Fibroblast of skin of left quadriceps (primary cell): ENCODE data around the gene OR7G2.
"Not testable (repeated sequence)": the region's sequence is repeated elsewhere in the genome, so short reads cannot be mapped to it uniquely, and the experiment has no call there.

ENCODE experiments used
- DNase-seq, 2 experiments: peaks; one replicate each; pipeline ENCODE4 v3.0.0-alpha.2; 2013; ENCODE audit warnings: low read depth in 2 of 2

OR7G2 gene

DNA sequence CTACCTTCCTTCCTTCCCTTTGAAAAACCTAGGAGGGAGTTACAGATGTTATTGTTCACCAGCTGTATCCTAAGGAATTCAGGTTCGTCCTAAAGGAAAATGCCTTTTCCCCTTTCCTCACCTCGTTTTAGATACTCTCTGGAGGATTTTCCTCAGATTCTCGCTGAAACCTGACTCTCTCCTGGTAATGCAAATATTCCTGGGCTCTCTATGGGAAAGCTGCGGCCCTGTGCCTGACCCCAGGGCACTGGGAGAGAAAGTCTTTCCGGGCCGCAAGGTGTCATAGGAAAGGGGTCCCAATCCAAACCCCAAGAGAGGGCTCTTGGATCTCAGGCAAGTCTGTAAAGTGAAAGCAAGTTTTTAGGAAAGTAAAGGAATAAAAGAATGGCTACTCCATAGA lies 33.5 kb downstream of the OR7G2 start:
- no peak for DNase-seq

DNA sequence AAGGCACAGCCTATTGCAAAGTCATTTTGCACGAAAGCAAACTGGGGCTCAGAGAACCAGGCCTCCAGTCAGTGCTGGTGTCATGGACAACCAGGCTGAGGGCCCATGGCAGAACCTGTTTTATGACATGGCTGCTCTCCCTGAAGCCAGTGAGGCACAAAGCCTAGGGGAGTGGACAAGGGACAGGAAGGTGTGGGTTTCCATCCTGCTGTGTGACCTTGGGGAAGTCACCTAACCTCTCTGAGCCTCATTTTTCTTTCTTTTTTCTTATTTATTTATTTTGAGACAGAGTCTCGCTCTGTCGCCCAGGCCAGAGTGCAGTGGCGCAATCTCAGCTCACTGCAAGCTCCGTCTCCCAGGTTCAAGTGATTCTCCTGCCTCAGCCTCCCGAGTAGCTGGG lies 35.6 kb downstream of the OR7G2 start:
- DNase-seq, result not testable (repeated sequence)

DNA sequence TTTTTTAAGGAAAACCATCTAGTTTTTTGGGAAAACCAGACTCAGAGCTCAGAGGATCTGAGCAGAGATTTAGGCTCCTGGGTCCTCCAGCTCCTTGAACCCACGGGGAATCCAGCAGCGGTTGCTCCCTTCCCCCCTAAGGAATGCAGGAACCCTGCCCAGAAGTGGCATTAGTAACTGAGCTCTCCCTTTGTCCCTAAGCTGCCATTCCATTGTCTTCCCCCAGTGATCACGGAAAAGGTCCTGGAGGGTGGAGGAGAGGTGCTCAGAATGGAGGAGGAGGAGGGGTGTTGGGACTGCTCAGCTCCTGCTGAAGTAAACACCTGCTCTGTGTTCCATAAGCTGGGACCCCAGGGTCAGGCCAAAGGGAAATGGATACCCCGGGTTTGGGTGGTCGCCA lies 37.2 kb downstream of the OR7G2 start:
- no peak for DNase-seq

DNA sequence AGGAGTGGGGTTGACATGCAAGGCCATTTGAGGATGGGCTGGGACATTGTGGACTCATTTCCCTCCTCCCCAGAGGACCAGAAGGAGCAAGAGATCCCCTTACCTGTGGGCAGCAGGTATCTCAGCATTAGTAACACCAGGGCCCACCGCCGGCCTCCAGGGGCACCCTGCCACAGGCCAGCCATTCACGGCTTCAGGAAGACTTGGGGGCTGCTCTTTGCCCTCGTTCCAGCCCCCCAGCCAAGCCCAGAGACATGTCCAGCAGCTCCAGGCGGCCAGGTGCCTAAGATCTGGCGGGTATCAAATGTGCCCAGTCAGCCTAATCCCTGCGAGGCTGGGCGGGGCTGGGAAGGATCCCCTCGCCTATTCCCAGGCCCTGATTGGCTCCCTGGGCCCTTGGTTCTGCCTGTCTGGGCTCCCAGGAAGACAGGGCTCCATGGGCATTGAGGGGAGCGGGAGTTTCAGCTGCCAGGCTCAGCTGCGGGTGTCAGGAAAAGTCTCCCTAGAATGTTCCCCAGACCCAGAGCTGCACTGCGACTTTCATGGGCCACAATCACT lies 41.7 kb downstream of the OR7G2 start:
- DNase-seq, result no peak

DNA sequence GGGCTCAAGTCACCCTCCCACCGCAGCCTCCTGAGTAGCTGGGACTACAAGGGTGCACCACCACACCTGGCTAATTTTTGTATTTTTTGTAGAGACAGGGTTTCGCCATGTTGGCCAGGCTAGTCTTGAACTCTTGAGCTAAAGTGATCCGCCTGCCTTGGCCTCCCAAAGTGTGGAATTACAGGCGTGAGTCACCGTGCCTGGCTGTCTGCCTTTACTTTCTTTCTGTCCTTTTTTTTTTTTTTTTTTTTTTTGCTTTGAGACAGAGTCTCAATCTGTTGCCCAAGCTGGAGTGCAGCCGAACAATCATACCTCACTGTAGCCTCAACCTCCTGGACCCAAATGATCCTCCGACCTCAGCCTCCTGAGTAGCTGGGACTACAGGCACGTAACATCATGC lies 45.4 kb downstream of the OR7G2 start:
- no peak for DNase-seq

DNA sequence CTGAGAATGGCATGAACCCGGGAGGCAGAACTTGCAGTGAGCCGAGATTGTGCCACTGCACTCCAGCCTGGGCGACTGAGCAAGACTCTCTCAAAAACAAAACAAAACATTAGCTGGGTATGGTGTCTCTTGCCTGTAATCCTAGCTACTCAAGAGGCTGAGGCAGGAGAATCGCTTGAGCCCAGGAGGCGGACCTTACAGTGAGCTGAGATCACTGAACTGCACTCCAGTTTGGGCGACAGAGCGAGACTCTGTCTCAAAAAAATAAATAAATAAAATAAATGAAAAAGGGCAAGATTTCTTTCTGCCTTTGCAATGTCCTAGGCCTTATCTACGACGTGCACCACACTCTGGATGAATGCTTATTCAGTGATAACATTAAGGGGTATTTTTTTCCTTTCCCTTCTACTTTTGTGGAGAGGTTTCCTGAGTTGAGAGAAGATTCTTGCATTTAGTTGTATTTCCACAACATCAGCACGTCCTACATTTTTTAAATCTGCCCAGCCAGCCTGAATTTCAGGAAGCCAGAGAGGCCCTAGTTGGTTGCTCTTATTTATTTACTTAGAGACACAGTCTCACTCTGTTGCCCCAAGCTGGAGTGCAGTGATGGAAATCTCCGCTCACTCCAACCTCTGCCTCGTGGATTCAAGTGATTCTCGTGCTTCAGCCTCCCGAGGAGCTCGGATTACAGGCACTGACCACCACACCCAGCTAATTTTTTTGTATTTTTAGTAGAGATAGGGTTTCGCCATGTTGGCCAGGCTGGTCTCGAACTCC lies 46.5 kb downstream of the OR7G2 start:
- DNase-seq, result no peak

DNA sequence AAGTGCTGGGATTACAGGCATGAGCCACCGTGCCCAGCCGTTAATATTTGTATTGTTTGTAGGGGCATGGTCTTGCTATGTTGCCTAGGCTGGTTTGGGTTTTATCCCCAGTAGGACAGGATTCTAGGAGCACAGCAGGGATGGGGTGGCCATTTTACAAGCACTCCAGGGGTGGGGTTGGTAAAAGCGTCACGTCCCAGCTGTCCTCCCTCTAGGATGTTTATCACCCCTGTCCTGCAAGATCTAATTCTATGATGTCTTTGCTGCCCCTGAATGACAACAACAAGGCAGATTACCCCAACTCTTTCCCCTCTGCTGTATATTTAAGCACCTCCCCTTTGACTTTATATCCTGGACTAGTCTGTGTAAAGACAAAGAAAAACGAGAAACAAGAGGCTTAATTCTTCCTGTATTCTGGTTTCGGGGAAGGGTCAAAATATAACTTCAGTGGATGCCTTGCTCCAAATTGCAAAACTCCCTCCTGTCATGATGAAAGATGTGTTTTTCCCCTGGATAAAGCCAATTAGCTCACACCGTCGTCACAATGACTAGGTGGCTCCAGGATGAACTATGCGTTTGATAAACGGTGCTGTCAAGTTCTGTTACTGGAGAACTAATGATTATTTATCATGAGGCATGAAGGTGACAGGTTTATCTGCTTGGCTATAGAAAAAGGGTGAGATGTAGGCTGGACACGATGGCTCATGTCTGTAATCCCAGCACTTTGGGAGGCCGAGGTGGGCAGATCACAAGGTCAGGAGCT lies 48.2 kb downstream of the OR7G2 start:
- no peak for DNase-seq

DNA sequence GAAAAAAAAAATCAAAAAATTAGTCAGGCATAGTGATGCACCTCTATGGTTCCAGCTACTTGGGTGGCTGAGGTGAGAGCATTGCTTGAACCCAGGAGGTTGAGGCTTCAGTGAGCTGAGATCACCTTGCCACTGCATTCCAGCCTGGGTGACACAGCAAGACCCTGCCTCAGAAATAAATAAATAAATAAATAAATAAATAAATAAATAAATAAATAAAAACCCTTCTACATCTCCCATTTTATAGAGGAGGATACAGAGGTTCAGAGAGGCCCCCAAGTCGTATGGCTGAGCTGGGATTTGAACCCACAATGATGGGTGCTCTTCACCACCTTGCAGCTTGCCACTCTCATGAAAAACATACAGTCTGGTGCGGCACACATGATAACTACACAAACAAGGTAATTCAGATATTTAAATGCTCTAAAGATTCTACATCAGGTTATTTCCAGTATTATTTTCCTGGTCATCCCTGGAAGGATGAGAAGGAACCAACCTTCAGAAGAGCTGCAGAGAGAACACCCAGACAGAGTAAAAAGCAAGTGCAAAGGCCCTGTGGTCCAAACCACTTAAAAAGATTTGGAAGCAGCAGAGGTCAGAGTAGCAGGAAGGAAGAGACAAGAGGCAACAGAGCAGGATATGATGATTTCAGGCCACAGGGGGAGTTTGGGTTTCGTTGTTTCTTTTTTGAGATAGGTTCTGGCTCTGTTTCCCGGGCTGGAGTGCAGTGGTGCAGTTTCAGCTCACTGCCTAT lies 49.6 kb downstream of the OR7G2 start:
- DNase-seq, result no peak

DNA sequence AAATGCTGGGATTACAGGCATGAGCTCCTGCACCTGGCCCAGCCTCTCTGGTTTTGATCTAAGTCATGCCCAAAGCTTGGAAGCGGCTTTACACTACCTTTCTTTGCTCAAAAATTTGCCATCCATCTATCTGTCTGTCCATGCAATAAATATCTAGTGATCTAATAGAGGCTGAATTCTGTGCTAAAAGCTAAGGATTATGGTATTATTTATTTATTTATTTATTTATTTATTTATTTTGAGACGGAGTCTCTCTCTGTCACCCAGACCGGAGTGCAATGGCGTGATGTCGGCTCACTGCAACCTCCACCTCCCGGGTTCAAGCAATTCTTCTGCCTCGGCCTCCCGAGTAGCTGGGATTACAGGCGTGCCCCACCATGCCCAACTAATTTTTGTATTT lies 51.1 kb downstream of the OR7G2 start:
- not testable (repeated sequence) for DNase-seq

DNA sequence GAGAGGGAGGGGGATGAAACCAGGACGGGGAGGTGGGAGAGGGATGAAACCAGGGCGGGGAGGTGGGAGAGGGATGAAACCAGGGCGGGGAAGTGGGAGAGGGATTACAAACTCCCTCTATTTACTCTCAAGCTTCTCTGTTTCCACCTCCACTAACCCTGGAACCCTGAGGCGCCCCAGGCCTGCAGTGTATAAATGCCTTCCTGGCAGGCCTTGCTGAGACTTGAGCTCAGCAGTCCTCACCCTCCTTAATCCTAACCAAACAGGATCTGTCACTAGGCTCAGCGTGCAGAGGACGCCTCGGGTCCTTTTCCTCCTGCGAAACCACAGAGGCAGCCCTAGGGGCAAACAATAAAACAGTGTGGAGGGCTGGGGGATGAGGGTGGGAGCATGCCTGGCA lies 52.5 kb downstream of the OR7G2 start:
- DNase-seq, result no peak

DNA sequence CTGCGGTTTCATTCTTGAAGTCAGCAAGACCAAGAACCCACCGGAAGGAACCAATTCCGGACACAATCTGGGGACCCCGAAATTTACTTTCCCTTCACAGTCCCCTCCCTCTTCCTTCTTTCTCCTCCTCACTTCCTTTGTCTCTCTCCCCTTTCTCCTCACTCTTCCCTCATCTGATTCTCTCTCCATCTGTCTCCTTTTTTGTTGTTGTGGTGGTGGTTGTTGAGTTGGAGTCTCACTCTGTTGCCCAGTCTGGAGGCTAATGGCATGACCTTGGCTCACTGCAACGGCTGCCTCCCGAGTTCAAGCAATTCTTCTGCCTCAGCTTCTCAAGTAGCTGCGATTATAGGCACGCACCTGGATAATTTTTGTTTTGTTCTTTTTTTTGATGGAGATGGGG lies 53.1 kb downstream of the OR7G2 start:
- no peak for DNase-seq

DNA sequence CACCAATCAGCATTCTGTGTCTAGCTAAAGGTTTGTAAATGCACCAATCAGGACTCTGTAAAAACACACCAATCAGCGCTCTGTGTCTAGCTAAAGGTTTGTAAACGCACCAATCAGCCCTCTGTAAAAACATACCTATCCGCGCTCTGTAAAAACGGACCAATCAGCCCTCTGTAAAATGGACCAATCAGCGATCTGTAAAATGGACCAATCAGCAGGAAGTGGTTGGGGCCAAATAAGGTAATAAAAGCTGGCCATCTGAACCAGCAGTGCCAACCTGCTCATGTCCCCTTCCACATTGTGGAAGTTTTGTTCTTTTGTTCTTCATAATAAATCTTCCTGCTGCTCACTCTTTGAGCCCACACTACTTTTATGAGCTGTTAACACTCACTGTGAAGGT lies 53.6 kb downstream of the OR7G2 start:
- not testable (repeated sequence) for DNase-seq

DNA sequence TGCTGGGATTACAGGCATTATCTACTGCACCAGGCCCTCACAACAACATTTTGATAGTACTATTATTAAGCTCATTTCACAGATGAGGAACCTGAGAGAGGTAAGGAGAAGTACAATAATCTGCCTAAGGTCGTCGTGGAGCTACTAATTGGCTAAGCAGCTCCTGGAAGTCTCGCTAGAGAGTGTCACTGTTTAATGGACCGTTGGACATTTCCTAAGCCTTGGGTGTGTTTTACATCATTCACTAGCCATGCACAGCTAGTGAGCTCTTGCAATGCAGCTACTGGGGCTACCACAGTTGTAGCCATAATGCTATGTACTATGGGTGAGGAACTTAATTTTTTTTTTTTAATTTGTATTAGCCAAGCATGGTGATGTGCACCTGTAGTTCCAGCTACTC lies 54.4 kb downstream of the OR7G2 start:
- no peak for DNase-seq
